GM12892 (cell line): ENCODE data around the gene PTPRK.

ENCODE experiments used
- POLR2A ChIP-seq: IDR thresholded peaks from 2 replicates; pipeline ENCODE4 v1.6.1; 2011; ENCODE audit warnings: low read depth, low read length, control low read depth
- POLR2AphosphoS5 ChIP-seq: IDR thresholded peaks from 2 replicates; pipeline ENCODE4 v1.6.1; 2011; ENCODE audit warnings: low read depth, low read length, control low read depth
- TAF1 ChIP-seq: IDR thresholded peaks from 2 replicates; pipeline ENCODE4 v1.6.1; 2011; ENCODE audit warnings: low read depth, mild to moderate bottlenecking, control low read depth, low read length, borderline replicate concordance

DNA sequence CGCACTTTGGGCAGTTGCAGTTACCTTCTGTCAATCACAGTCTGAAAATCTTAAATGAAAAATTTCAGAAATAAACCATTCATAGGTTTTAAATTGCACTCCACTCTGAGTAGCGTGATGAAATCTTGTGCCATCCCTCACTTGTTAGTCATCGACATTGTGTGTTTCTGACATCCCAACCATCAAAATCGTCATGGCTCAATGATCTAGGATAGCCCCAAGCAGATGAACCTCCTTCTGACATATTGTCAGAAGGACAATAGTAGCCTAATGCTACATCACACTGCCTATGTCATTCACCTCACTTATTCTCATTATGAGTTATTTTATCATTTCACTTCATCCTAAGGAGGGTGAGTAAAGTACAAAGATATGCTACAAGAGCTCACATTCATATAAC, 284.8 kb downstream of the PTPRK start:
- TF ChIP-seq POLR2A, result no peak
- no peak for TF ChIP-seq POLR2AphosphoS5
- no peak for TF ChIP-seq TAF1
